ENCODE measurements around the gene PREX1. TPM values are rescaled to one million over a fixed set of nuclear protein-coding genes. Genes with fewer than 3 reads are reported as not detected.
"Not testable (repeated sequence)": the region's sequence is repeated elsewhere in the genome, so short reads cannot be mapped to it uniquely, and the experiment has no call there.

PREX1 gene
- polyA plus RNA-seq, 3 donors = 13.0 to 17.3 (median 14.3) TPM

DNA sequence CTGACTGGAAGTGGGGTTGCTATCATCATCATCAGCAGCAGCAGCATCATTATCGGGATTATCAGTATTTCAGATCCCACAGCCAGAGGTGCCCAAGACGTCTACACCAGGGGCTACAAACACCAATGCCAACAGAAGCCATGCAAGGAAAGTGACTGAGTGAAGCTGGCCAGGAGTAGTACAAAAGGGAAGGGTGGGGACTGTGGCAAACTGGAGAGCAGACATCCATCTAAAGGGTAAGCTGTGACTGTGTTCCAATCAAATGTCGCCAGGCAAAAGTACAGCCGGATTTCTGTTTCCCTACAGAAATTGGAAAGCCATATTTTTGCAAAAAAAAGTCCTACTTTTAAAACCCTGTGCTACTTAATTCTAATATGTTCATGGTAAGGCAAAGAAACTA lies 50.0 kb downstream of the PREX1 start:
- DNase-seq = no peak

DNA sequence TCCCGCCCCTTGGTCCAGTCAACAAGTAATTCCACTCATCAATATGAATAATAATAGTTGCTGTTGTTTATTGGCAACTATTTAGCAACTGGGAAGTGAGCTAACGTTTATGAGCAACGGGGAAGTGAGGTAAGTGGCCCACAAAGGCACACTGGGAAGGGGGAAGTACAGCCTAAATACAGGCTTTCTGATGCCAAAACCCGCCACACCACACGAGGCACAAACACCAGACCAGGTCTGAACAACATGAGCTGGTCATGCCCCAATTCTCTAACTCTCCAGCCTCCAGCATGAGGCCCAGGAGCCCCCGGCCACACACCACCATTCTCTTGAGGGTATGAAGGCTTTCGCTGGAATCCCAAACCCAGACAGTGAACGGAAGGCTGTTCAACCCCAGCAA lies 50.8 kb downstream of the PREX1 start:
- DNase-seq = no peak

DNA sequence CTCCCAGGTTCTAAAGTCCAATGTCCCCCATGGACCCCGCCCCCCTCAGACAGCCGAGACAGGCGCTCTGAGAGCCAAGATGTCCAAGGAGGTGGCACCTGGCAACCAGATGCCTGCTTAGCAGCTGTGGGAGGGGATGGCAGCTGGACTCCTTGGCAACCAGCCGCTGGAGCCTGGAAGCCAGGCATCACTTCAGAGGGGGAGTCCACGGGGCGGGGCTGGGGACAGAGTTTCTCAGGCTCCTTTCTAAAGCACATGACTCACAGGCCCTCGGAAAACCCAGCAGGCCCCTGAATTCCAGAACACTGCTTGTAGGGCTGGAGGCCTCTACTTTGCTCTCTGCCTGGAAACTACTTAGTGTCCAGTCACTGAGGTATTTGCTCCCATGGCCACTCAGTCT lies 51.5 kb downstream of the PREX1 start:
- no peak for DNase-seq

DNA sequence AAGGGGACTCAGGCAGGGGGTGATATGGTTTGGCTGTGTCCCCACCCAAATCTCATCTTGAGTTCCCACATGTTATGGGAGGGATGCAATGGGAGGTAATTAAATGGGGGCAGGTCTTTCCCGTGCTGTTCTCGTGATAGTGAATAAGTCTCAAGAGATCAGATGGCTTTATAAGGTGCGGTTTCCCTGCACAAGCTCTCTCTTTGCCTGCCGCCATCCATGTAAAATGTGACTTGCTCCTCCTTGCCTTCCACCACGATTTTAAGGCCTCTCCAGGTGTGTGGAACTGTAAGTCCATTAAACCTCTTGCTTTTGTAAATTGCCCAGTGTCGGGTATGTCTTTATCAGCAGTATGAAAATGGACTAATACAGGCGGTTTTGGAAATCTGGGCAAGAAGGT lies 52.3 kb downstream of the PREX1 start:
- DNase-seq = not testable (repeated sequence)

DNA sequence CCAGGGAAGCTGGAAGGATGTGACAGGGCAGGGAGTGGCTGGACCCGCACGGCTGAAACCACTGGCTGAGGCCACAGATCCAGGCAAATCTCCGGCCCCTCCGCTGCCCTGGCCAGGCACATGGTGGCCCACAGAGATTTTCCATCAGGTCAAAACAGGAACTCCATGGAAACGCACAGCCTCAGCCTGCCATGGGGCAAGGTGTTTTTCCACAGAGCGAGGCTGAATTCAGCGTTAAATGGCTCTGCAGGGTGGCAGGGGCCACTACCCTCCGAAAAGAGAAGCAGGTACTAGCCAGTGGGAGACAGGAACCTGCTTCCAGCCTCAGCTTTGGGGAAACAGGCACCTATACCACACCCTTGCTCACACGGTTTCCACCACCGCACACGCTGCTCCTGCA lies 53.1 kb downstream of the PREX1 start:
- DNase-seq = no peak

DNA sequence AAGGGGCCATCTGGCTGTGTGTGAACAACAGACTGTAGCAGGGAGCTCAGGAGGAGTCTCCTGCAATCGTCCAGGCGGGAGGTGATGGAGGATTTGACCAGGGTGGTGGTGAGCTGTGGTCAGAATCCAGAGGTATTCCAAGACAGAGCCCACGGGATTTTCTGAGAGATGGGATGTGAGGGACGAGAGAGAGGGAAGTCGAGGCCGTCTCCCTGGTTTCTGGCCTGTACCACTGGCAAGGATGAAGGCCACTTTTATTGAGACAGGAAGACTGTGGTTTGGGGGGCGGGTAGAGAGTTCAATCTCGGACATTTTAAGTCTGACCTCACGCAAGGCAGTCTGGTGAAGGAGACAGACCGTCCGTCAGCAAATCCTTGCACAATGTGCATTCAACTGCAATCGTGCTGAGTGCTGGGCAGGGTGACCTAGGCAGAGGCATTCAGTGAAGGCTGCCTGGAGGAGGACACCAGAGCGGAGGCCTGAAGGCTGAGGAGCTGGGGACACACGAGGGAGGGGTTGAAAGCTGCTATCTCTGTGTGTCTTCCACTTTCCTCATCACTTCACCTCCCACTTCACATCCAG lies 53.9 kb downstream of the PREX1 start:
- DNase-seq = no peak

DNA sequence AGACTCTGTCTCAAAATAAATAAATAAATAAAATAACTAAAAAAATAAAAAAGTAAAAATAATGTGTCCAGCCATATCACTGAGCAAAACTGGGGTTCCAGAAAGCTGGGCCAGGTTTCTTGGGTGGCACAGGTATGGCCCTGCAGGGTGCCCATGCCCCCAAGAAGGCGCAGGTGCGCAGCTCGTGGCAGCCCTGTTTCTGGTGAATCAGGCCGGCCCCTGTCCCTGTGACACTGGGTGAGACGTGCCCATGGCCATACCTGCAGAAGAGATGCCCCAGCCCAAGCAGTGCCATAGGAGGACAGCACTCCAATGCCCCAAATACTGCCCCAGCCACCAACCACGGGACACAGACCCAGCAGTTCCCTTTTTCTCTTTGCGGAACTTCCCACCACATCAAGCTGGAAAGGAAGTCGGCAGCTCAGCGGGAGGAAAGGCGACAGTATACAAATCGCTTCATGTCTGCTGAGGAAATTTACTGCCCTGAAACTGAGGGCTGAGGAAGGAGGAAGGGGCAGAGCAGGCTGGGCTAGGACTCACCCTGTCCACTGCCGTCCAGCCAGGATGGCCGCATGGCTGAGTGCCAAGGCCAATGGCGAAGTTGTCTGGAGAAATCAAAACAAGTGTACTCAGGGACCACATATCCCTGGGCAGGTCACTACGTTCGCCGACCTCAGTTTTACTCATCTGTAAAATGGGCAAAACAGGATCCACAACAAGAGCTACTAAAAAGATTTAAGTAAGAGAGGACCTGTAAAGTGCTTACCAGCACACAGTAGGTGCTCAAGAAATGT lies 55.4 kb downstream of the PREX1 start:
- no peak for DNase-seq

DNA sequence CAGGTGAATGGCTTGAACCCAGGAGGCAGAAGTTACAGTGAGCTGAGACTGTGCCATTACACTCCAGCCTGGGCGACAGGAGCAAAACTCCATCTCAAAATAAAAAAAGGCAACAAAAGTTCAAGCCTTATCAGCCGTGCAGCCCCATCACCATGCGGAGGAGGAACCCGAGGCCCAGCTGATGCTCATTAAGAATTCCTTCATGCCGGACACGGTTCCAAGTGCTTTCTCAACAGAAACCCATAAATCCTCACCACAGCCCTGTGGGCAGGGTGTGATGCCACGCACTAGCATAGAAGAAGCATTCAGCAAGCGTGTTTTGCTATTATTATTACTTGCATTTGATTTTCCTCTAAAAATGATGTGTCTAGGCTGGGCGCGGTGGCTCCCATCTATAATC lies 56.3 kb downstream of the PREX1 start:
- DNase-seq = peak; percentile 68

DNA sequence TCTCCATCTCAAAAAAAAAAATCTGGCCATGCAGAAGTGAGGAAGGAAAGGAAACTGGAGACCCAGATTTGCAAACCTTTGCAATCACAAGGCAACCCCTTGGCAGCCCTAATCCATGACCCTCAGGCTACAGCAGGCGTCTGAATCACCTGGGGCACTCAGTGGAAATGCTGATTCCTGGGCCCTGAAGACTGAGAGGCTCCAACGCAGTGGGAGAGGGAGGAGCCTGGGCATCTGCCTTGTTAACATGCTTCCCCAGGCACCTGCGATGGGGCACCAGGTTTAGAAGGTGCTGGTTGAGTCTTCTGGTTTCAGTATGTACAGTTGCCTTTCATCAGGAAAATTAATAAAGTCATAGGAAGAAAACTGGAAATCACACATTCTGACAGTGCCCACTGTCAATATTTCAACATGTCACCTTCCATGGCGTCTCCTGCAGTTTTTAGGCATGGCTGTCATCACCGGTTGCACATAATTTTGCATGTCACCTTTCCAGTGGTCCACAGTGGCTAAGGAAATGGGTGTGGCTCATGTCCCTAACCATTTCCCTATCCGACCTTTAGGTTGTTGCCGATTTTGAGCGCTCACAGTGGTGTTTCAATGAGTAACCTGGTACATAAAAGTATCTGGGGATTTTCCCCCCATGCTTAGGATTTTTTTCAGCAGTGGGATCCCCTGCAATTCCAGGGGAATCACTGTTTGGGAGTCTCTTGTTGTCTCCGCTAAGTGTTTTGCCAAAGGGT lies 56.9 kb downstream of the PREX1 start:
- DNase-seq = no peak

DNA sequence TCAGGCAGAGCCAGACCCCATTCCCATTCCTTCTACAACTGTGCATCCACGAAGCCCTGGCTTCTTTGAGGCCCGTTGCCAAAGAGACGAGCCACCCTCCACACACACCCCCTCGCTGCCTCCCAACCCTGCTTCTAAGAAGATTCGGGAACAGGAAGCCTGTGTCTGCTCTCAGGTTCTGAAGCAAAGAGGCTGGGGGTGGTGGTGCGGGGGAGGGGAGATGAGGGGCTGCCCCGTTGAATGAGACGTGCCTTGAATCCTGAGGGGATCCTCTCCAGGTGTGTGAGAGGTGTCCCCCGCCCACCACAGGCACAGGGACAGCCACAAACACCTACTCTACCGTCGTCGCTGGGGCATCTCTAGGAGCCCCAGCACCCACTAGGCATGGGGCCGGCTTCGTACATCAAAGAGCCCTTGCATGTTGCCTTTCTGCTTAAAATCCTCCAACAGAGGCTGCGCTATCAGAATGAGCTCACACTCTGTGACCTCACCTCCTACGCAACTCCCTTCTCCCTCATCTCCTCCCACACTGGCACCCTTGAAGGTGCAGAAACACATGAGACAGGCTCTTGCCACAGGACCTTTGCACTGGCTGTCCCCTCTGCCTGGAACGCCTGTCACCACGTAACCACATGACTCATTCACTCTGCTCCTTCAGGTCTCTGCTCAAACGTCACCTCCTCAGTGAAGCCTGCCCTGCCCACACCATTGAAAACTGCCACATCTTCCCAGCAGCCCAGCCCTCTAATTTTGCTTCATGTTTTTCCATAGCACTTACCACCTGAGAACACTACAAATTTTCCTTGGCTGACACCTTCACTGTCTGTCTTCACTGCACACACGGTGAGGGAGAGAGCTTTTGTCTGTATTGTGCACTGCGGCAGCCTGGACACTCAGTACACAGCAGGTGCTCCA lies 58.5 kb downstream of the PREX1 start:
- no peak for DNase-seq

DNA sequence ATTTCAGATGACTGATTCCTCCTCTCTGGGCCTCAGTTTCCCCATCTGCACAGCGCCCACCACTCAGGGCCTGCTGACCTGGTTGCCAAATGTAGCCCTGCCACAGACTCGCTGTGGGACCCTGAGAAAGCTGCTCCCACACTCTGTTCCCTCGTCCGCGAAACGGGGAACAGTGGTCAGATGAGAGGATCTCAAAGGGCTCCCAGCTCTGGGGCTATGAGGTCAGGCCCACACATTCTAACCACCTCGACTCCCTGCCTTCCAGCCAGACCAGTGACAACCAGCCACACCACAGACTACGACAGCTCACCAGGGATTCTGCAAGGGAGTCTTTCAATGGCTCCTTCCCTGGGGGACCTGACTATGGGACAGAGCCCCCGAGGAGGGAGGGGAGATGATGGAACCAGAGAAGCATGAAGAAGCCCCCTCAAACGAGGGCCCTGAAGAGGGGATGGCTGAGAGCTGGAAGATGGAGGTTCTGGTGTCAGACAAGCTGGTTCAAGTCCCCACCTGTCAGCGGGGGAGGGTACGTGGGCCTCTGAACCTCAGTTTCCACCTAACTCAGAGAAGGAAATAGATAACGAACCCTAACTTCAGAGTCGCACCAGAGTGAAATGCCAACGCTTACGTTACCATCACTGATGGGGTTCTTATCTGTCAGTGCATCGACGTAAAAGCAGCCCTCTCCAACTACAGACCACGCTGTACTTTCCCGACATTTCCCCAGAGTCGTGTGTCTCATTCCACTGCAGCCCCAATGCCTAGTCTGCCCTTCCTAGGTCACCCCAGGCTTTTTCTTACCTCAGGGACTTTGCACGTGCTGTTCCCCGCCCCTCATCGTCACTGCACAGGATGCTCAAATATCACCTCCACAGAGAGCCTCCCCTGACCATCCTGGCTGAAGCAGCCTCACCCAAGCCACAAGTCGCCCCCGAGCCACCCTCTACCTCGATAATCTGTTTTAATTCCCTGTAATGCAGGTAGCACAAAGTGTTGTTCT lies 60.5 kb downstream of the PREX1 start:
- no peak for DNase-seq

DNA sequence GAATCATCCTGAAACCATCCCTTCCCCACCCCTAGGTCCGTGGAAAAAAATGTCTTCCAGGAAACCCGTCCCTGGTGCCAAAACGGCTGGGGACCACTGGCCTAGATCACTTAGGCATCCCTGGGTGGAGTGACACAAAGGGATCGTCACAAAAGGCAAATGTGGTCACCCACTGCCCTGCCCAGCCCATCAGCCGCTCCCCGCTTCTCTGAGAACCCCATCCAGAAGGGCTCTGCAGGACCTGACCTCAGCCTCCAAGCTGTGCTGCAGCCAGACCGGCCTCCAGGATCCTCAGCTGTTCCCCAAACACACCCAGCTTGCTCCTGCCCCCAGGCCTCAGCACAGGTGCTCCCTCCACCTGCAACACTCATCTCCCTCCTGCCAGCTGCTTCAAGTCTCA lies 61.6 kb downstream of the PREX1 start:
- no peak for DNase-seq

DNA sequence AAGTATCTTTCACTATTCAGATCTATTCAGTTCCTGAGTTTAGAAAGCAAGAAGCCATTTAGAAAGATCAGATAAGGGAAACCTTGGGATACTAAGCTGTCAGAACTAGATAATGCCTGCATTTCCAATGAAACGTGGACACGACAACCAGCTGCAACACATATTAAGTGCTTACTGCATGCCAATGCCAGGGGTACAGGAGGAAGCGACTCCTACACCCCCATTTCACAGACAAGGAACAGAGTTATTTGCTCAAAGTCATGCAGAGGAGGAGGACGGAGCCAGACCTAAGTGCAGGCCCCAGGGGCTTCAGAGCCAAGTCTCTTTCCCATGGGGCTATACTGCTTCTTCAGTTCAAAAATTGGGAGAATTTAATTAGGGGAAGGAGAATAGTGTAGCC lies 62.4 kb downstream of the PREX1 start:
- DNase-seq = no peak

DNA sequence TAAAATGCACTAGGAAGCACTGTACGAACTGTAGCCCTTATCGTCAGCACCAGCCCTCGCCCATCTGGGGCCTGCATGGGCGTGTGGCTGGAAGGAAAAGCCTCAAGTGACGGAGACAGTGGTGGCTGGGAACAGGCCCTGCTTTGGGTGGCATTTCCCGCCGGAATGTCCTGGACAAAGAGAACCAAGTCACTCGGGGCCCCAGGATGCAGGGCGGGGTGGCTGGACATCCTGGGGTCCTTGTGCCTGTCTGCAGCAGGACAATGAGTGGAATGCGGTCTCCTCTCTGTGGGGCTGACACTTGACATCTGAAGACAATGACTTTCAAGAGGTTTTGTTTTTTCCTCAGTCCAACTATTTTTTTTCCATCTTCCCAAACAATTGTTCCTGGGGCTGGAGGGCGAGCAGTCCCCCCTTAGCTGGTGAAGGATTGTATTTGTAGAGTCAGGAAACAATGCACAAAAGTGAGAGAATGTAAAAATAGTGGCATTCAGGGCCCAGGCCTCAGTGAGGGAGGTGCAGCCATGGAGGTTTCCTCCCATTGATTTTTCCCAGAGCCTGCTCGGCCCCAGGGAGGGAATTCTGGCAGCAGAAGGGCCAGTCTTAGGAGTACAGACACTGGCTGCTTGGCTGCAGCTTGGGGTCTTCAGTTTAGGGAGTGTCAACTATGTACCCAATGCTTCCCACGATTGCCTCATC lies 64.4 kb downstream of the PREX1 start:
- DNase-seq = no peak

DNA sequence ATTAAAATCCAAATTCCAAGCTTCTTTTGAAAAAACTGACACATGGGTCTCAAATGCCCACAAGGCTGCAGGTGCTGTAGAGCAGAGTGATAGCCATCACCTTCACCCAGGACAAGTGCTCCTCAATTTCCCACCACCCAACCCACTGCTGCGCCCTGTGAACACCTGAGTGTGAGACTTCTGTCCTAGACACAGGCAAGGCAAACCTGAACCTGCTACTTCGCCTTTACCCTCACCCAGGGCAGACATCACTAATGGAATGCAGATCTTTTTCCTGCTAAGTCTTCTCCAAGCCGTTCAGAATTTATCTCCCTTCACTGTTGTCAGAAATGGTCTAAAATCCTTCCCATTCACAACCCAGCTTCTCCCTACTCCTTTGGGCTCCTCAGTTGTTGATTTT lies 65.9 kb downstream of the PREX1 start:
- DNase-seq = no peak

DNA sequence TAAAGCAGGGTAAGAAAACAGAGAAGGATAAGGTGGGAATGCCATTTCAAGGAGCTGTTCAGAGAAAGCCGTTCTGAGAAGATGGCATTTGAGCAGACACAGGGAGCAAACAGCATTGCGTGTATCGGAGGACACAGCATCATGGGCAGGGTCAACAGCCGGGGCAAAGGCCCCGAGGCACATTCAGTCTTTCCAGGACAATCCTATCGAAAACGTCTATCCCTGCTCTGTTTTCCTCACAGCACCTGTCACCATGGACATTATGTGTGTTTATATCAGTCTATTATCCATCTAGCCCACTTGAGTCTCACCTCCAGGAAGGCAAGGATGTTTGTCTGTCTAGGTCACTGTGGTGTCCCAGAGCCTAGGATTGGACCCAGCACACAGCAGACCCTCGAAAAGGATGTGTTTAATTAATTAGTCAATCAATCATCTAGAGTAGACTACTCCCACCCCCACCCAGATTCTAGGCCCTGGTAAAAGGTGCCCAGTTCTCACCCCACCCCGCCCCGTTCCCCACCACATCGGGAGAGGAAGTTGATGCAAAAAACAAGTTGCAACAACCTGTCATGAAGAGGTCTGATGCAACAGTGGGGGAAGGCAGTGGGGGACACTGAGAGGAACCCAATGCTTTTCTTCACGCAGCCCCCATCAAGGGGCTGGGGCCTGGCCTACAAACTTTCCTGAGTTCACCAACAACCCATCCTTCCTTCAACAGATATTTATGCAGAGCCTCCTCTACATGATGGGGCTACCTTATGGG lies 66.6 kb downstream of the PREX1 start:
- DNase-seq = no peak

DNA sequence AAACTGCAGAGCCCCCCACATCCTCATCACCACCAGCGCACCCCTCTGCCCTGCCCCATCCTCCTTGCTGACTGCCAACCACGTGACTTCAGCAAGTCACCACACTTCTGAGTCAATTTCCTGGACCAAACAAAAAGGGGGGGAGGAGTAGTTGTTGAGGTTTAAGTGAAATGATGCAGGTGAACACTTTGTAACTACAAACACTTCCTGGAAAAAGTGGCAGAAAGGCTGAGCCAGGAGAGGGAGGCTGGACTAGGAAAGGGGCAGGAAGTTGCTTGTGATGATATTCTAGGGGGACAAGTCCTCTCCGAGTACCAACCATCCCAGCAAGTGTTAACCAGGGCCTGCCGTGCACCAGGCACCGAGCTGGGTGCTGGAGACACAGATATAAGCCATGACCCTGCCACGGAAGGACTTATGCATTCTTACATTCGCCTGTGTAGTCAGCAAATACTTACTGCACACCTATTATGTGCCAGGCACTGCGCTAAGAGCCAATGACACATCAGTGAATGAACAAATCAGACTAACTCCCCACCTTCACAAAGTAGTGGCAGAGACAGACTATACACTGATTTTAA lies 67.3 kb downstream of the PREX1 start:
- no peak for DNase-seq

DNA sequence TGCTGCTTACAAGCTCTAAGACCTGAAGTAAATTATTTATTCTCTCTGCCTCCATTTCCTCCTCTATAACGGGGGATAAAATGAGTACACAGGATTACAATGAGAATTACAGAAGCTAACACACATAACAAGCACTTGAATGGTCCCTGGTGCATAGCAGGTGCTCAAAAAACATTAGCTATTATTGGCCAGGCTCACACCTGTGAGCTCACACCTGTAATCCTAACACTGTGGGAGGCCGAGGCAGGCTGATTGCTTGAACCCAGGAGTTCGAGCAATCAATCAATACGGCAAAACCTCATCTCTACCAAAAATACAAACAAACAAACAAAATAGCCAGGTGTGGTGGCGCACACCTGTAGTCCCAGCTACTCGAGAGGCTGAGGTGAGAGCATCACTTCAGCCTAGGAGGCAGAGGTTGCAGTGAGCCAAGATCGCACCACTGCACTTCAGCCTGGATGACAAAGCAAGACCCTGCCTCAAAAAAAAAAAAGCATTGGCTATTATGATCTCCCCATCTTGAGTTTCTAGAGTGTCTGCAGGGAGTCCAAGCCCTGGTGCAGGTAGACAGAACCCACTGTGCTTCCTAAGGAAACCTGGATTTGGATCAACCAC lies 68.1 kb downstream of the PREX1 start:
- no peak for DNase-seq
